OCI-LY7 (cell line): Measurements from ENCODE around the gene FBLN5. TPM values are rescaled to one million over a fixed set of nuclear protein-coding genes. Genes with fewer than 3 reads are reported as not detected.
A peak's percentile ranks its signal among the peaks of the same experiment; 100 is the strongest.

Experiments used
- BruUV-seq: library from RNA; stranded (reverse); fragments of 400-500 nt; replicated peaks from 2 replicates; lab custom pipeline; 2021; lab: Mats Ljungman, UMichigan
- CTCF ChIA-PET: fragments of 300-600 bp; sonication (Branson Sonifier 250); formaldehyde crosslinking; loops from one replicate; lab custom pipeline; 2022; ENCODE audit warnings: antibody characterized with exemption; ENCODE audit not compliant: unreplicated experiment; lab: Charles Lee
- POLR2A ChIA-PET: fragments of 300-600 bp; sonication (Branson Sonifier 250); formaldehyde crosslinking; loops from one replicate; lab custom pipeline; 2022; ENCODE audit warnings: antibody characterized with exemption; lab: Charles Lee
- DNase-seq: peaks from one replicate; pipeline ENCODE4 v3.0.0-alpha.2; 2015; ENCODE audit warnings: low spot score
- H2AFZ ChIP-seq: fragments of 200-600 bp; sonication (generic), shearing (Covaris generic); 2 replicates; pipeline ENCODE4 v1.6.1; 2014; ENCODE audit warnings: mild to moderate bottlenecking, antibody characterized with exemption, low read length, moderate library complexity
- H3K27ac ChIP-seq: fragments of 200-600 bp; sonication (generic); 2 replicates; pipeline ENCODE4 v1.5.1; 2014; ENCODE audit warnings: mixed run types, low read depth, mild to moderate bottlenecking, moderate library complexity, low read length, inconsistent platforms; ENCODE audit not compliant: poor library complexity, severe bottlenecking
- H3K36me3 ChIP-seq: fragments of 200-600 bp; sonication (generic); 2 replicates; pipeline ENCODE4 v1.6.1; 2014; ENCODE audit warnings: mild to moderate bottlenecking, antibody characterized with exemption, low read length, moderate library complexity, mixed read lengths; ENCODE audit not compliant: insufficient read depth
- H3K4me1 ChIP-seq: fragments of 200-600 bp; sonication (generic); 2 replicates; pipeline ENCODE4 v1.5.1; 2014; ENCODE audit warnings: mild to moderate bottlenecking, low read length; ENCODE audit not compliant: insufficient read depth, poor library complexity, severe bottlenecking
- H3K4me2 ChIP-seq: fragments of 200-600 bp; sonication (generic); 2 replicates; pipeline ENCODE4 v1.6.1; 2014; ENCODE audit warnings: mild to moderate bottlenecking, low read length
- H3K4me3 ChIP-seq: fragments of 200-600 bp; sonication (generic); 2 replicates; pipeline ENCODE4 v1.5.1; 2014; ENCODE audit warnings: mild to moderate bottlenecking, low read depth, low read length; ENCODE audit not compliant: poor library complexity, severe bottlenecking
- H3K79me2 ChIP-seq: fragments of 200-600 bp; sonication (generic); 2 replicates; pipeline ENCODE4 v1.6.1; 2016; ENCODE audit warnings: low read depth, mild to moderate bottlenecking, low read length, moderate library complexity, mixed read lengths; ENCODE audit not compliant: insufficient read depth
- H3K9me2 ChIP-seq: fragments of 200-600 bp; sonication (generic); 2 replicates; pipeline ENCODE4 v1.6.1; 2016; ENCODE audit warnings: mild to moderate bottlenecking, low read length, mixed read lengths; ENCODE audit not compliant: insufficient read depth
- H3K9me3 ChIP-seq: fragments of 200-600 bp; sonication (generic); 2 replicates; pipeline ENCODE4 v1.6.1; 2014; ENCODE audit warnings: mild to moderate bottlenecking, mixed run types, low read length, mixed read lengths
- H4K20me1 ChIP-seq: fragments of 200-600 bp; sonication (generic); 2 replicates; pipeline ENCODE4 v1.6.1; 2014; ENCODE audit warnings: mild to moderate bottlenecking, antibody characterized with exemption, low read length, moderate library complexity, mixed read lengths; ENCODE audit not compliant: insufficient read depth
- CTCF ChIP-seq: fragments of 200-600 bp; sonication (generic); conservative IDR thresholded peaks from 2 replicates; pipeline ENCODE4 v1.5.1; 2014; ENCODE audit warnings: mild to moderate bottlenecking, antibody characterized with exemption, low read length, moderate library complexity, mixed read lengths
- EZH2phosphoT487 ChIP-seq: fragments of 200-600 bp; sonication (generic); IDR thresholded peaks from 2 replicates; pipeline ENCODE4 v1.6.1; 2018; ENCODE audit warnings: low read depth, borderline replicate concordance, mild to moderate bottlenecking, mixed run types, antibody characterized with exemption, low read length, moderate library complexity, mixed read lengths
- intact Hi-C: fragments of 100-400 bp; cut with micrococcal nuclease; formaldehyde crosslinking; loops from one replicate; pipeline ENCODE4 v1.10.0; 2022; ENCODE audit not compliant: unreplicated experiment
- total RNA-seq, 2 experiments: library from RNA; depleted of rRNA in 1 of 2; stranded (reverse); fragments of >200 nt in 1 of 2; shearing (Covaris generic) in 1 of 2; gene quantifications; 2 replicates each; pipeline ENCODE4 v1.2.3, GENCODE V29; 2014 to 2022

Gene FBLN5
- total RNA-seq, 2 experiments from 2014 or later: 0.91 to 2.3 TPM

DNA sequence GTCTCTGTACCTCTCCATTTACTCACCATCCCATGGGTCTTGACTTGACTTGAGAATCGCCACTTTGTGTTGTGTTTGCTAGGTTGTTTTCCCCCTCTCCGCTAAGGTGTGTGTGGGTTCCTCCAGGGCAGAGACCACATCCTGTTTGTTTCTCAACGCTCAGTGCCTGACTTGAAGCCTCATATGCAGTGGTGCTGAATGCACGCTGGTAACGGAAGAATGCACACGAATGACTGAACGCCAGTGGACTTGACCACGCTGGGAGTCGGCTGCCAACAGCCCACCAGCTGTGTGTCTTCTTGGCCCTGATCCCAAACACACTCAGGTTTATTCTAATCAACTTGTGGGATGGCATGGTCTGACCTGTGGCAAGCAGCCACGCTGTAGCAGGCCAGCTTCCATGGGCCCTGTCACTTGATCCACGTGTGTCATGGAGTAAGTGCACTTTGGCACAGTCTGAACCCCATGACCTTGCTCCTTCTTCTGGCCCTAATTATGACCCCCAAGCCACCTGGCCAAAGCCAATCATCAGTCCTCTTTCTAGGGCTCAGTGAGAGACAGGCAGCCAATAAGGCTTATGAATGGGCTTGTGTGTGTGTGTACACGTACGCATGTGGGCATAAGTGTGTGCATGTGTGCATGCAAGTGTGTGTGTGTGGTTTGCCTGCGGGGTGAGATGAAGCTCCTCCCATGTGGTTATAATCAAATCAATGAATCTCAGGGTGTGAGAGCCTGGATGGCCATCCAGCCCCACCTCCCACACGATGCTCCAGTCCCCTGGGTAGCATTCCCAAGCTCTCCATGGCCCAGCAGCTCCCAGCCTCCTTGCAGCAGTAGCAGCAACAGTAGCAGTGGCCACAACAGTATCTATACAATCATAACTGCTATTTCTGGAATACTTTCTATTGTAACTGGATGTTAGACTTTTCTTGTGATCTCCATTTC is 73.8 kb downstream of the FBLN5 start:
- Histone ChIP-seq H3K4me3 (peak overlapping the region; percentile 20), H3K36me3 (no peaks in the 10 kb centered on the region), H2AFZ (peak overlapping the region; percentile 50; the same call in 1 of the 2 replicates), H3K27ac (peak overlapping the region; percentile 80), H3K9me3 (no peaks in the 10 kb centered on the region), H3K9me2 (no peaks in the 10 kb centered on the region), H4K20me1 (no peaks in the 10 kb centered on the region), H3K4me2 (peak overlapping the region; percentile 69), H3K4me1 (peaks cover 58% of the 10 kb centered on the region), H3K79me2 (no peaks in the 10 kb centered on the region)
- ChIA-PET POLR2A (interaction anchor here (0.8 to 2.9 kb wide), 2 partner anchors 10 to 80 kb away, joined by 3 to 26 read pairs; no protein-coding TSS in a partner anchor), CTCF (interaction anchor here (0.6 kb wide), 1 partner anchor 34 kb away, joined by 3 read pairs; no protein-coding TSS in a partner anchor)
- intact Hi-C loops: no loop called here
- BruUV-seq: no TSS peak
- DNase-seq: peak; percentile 89
- TF ChIP-seq CTCF (no peak), EZH2phosphoT487 (no peak)

GRCh38 chr14:91872517-91873470 is 74.7 kb downstream of the FBLN5 start:
- Histone ChIP-seq H3K9me2 (no peaks in the 10 kb centered on the region), H4K20me1 (no peaks in the 10 kb centered on the region), H3K36me3 (no peaks in the 10 kb centered on the region), H3K79me2 (no peaks in the 10 kb centered on the region), H3K4me2 (peak overlapping the region; percentile 69), H3K27ac (peak overlapping the region; percentile 80), H3K9me3 (no peaks in the 10 kb centered on the region), H3K4me1 (peaks cover 52% of the 10 kb centered on the region), H3K4me3 (peak overlapping the region; percentile 20), H2AFZ (peak overlapping the region; percentile 50)
- BruUV-seq: no TSS peak
- ChIA-PET POLR2A (interaction anchor here (2.9 kb wide), 1 partner anchor 9 kb away, joined by 26 read pairs; no protein-coding TSS in a partner anchor), CTCF (interaction anchor here (0.6 kb wide), 1 partner anchor 33 kb away, joined by 3 read pairs; no protein-coding TSS in a partner anchor)
- TF ChIP-seq CTCF (no peak), EZH2phosphoT487 (no peak)
- intact Hi-C loops: no loop called here
- peak; percentile 53 for DNase-seq
